HG02610 (cell line): ENCODE measurements around the gene PLOD1.

Source experiments
- ATAC-seq: cut with Tn5 transposase; IDR thresholded peaks from one replicate; pipeline ENCODE4 v1.9.1; 2021; ENCODE audit warnings: mild to moderate bottlenecking, moderate library complexity; ENCODE audit not compliant: unreplicated experiment

PLOD1 gene

GRCh38 chr1:11977625-11978024 lies 43.1 kb downstream of the PLOD1 start:
- ATAC-seq = no peak

GRCh38 chr1:11978301-11978700 lies 43.8 kb downstream of the PLOD1 start:
- no peak for ATAC-seq

GRCh38 chr1:11979028-11979850 lies 44.7 kb downstream of the PLOD1 start:
- ATAC-seq = no peak

- peak; percentile 89 for ATAC-seq
These were observed 45.5 kb downstream of the PLOD1 start, which contains the start of gene MFN2 for GRCh38 chr1:11979851-11980675. MFN2 (plus strand) TSS chr1:11980444; CDS start chr1:11989169, 8,725 bp downstream.

GRCh38 chr1:11980676-11980972 lies 46.1 kb downstream of the PLOD1 start:
- no peak for ATAC-seq

- ATAC-seq = no peak
These were observed 47.0 kb downstream of the PLOD1 start for GRCh38 chr1:11981378-11982009.

- no peak for ATAC-seq
These were observed 47.5 kb downstream of the PLOD1 start for GRCh38 chr1:11982010-11982392.

- ATAC-seq = no peak
These were observed 49.6 kb downstream of the PLOD1 start for GRCh38 chr1:11984121-11984520.

- ATAC-seq = no peak
These were observed 50.1 kb downstream of the PLOD1 start for GRCh38 chr1:11984576-11984975.

GRCh38 chr1:11985171-11985570 lies 50.7 kb downstream of the PLOD1 start:
- no peak for ATAC-seq

GRCh38 chr1:11985851-11986250 lies 51.3 kb downstream of the PLOD1 start:
- ATAC-seq = no peak

- ATAC-seq = no peak
These were observed 55.2 kb downstream of the PLOD1 start for GRCh38 chr1:11989669-11990068.

GRCh38 chr1:11990303-11991032 lies 56.0 kb downstream of the PLOD1 start:
- no peak for ATAC-seq

- ATAC-seq = no peak
These were observed 57.6 kb downstream of the PLOD1 start for GRCh38 chr1:11991969-11992676.

- no peak for ATAC-seq
These were observed 62.7 kb downstream of the PLOD1 start for GRCh38 chr1:11997081-11997850.

GRCh38 chr1:11998636-11999035 lies 64.1 kb downstream of the PLOD1 start:
- ATAC-seq = no peak

- no peak for ATAC-seq
These were observed 64.7 kb downstream of the PLOD1 start for GRCh38 chr1:11999236-11999635.

GRCh38 chr1:12001249-12001917 lies 66.9 kb downstream of the PLOD1 start:
- ATAC-seq = no peak

GRCh38 chr1:12001996-12002493 lies 67.5 kb downstream of the PLOD1 start:
- no peak for ATAC-seq
